ENCODE data around the gene RAB5IF. TPM values are rescaled to one million over a fixed set of nuclear protein-coding genes. Genes with fewer than 3 reads are reported as not detected.
"Not testable (repeated sequence)": the region's sequence is repeated elsewhere in the genome, so short reads cannot be mapped to it uniquely, and the experiment has no call there.

Gene RAB5IF
- total RNA-seq, 2 experiments from 2014 or later, result 108 to 109 TPM

- ATAC-seq, result no peak
- POLR2A ChIA-PET, result interaction anchor here (1.0 to 2.1 kb wide), 2 partner anchors 13 to 50 kb away, joined by 3 to 10 read pairs; partner anchors contain the start of gene SLA2
- Mint-ChIP-seq H3K36me3 (ENCODE audit: low read depth) (peaks cover 76% of the 10 kb centered on the region), H3K4me1 (ENCODE audit: low read depth) (peaks cover 70% of the 10 kb centered on the region), H3K9me3 (ENCODE audit: insufficient read depth) (no peaks in the 10 kb centered on the region), H3K4me3 (no peak overlapping the region), H3K27ac (peak overlapping the region; percentile 96), H3K27me3 (ENCODE audit: low read depth) (no peaks in the 10 kb centered on the region)
- DNase-seq, result no peak
- CTCF ChIA-PET, result interaction anchor here (1.2 to 2.0 kb wide), 2 partner anchors 14 kb away, joined by 5 to 9 read pairs; partner anchors contain the start of gene SLA2
Measured at GRCh38 chr20:36631646-36632045, 26.1 kb downstream of the RAB5IF start.

GRCh38 chr20:36632147-36632486 is 26.5 kb downstream of the RAB5IF start:
- H3K9me3 Mint-ChIP-seq (ENCODE audit: insufficient read depth), result no peaks in the 10 kb centered on the region
- no peak overlapping the region for H3K4me3 Mint-ChIP-seq
- H3K36me3 Mint-ChIP-seq (ENCODE audit: low read depth), result peaks cover 74% of the 10 kb centered on the region
- H3K27ac Mint-ChIP-seq, result peak overlapping the region; percentile 96
- DNase-seq, result no peak
- ChIA-PET CTCF (interaction anchor here (1.2 kb wide), 1 partner anchor 13 kb away, joined by 5 read pairs; the partner anchor contains the start of gene SLA2), POLR2A (interaction anchor here (0.8 to 2.1 kb wide), 3 partner anchors 11 to 49 kb away, joined by 3 to 10 read pairs (median 3); partner anchors contain the start of gene SLA2)
- no peaks in the 10 kb centered on the region for H3K27me3 Mint-ChIP-seq (ENCODE audit: low read depth)
- peaks cover 73% of the 10 kb centered on the region for H3K4me1 Mint-ChIP-seq (ENCODE audit: low read depth)
- no peak for ATAC-seq

- no peaks in the 10 kb centered on the region for H3K27me3 Mint-ChIP-seq (ENCODE audit: low read depth)
- ChIA-PET CTCF (interaction anchor here (1.2 kb wide), 1 partner anchor 13 kb away, joined by 5 read pairs; the partner anchor contains the start of gene SLA2), POLR2A (interaction anchor here (0.8 to 2.1 kb wide), 4 partner anchors 10 to 49 kb away, joined by 3 to 10 read pairs (median 4); partner anchors contain the start of gene SLA2)
- H3K27ac Mint-ChIP-seq, result peak overlapping the region; percentile 96
- peaks cover 73% of the 10 kb centered on the region for H3K36me3 Mint-ChIP-seq (ENCODE audit: low read depth)
- H3K9me3 Mint-ChIP-seq (ENCODE audit: insufficient read depth), result no peaks in the 10 kb centered on the region
- H3K4me3 Mint-ChIP-seq, result no peak overlapping the region
- no peak for DNase-seq
- no peak for ATAC-seq
- H3K4me1 Mint-ChIP-seq (ENCODE audit: low read depth), result peaks cover 70% of the 10 kb centered on the region
Measured at GRCh38 chr20:36632487-36633284, 27.1 kb downstream of the RAB5IF start.

- H3K4me1 Mint-ChIP-seq (ENCODE audit: low read depth), result peaks cover 66% of the 10 kb centered on the region
- POLR2A ChIA-PET, result interaction anchor here (0.5 to 2.1 kb wide), 5 partner anchors 10 to 508 kb away, joined by 3 to 10 read pairs (median 4); partner anchors contain the start of gene SLA2
- H3K9me3 Mint-ChIP-seq (ENCODE audit: insufficient read depth), result no peaks in the 10 kb centered on the region
- H3K4me3 Mint-ChIP-seq, result no peak overlapping the region
- no peaks in the 10 kb centered on the region for H3K27me3 Mint-ChIP-seq (ENCODE audit: low read depth)
- ATAC-seq (no peak), DNase-seq (no peak)
- H3K36me3 Mint-ChIP-seq (ENCODE audit: low read depth), result peaks cover 73% of the 10 kb centered on the region
- peak overlapping the region; percentile 60 for H3K27ac Mint-ChIP-seq
- CTCF ChIA-PET, result no interaction called here
Measured at GRCh38 chr20:36633285-36633772, 27.8 kb downstream of the RAB5IF start.

- peaks cover 79% of the 10 kb centered on the region for H3K36me3 Mint-ChIP-seq (ENCODE audit: low read depth)
- H3K27ac Mint-ChIP-seq, result peak overlapping the region; percentile 85
- no peaks in the 10 kb centered on the region for H3K27me3 Mint-ChIP-seq (ENCODE audit: low read depth)
- DNase-seq (no peak), ATAC-seq (no peak)
- peaks cover 56% of the 10 kb centered on the region for H3K4me1 Mint-ChIP-seq (ENCODE audit: low read depth)
- ChIA-PET POLR2A (interaction anchor here (0.6 to 1.6 kb wide), 5 partner anchors 10 to 1229 kb away, joined by 3 to 5 read pairs (median 4); partner anchors contain the start of gene SLA2), CTCF (no interaction called here)
- H3K9me3 Mint-ChIP-seq (ENCODE audit: insufficient read depth), result no peaks in the 10 kb centered on the region
- H3K4me3 Mint-ChIP-seq, result no peak overlapping the region
Measured at GRCh38 chr20:36634342-36634741, 28.8 kb downstream of the RAB5IF start.

- not testable (repeated sequence) for ATAC-seq
Measured at GRCh38 chr20:36638876-36639400, 33.4 kb downstream of the RAB5IF start.

GRCh38 chr20:36641506-36641843 is 35.9 kb downstream of the RAB5IF start:
- ChIA-PET CTCF (interaction anchor here (1.7 kb wide), 1 partner anchor 13 kb away, joined by 4 read pairs; no protein-coding TSS in a partner anchor), POLR2A (interaction anchor here (1.2 kb wide), 1 partner anchor 11 kb away, joined by 4 read pairs; no protein-coding TSS in a partner anchor)
- H3K9me3 Mint-ChIP-seq (ENCODE audit: insufficient read depth), result no peaks in the 10 kb centered on the region
- ATAC-seq, result no peak
- no peak overlapping the region for H3K4me3 Mint-ChIP-seq
- DNase-seq, result no peak
- no peaks in the 10 kb centered on the region for H3K27me3 Mint-ChIP-seq (ENCODE audit: low read depth)
- peaks cover 45% of the 10 kb centered on the region for H3K4me1 Mint-ChIP-seq (ENCODE audit: low read depth)
- H3K27ac Mint-ChIP-seq, result peak overlapping the region; percentile 79
- peaks cover 81% of the 10 kb centered on the region for H3K36me3 Mint-ChIP-seq (ENCODE audit: low read depth)

More at GRCh38 chr20:36638876-36639400, 33.4 kb downstream of the RAB5IF start:
- DNase-seq; H3K9me3 Mint-ChIP-seq (ENCODE audit: insufficient read depth); H3K27ac Mint-ChIP-seq; H3K4me3 Mint-ChIP-seq; POLR2A ChIA-PET; H3K27me3 Mint-ChIP-seq (ENCODE audit: low read depth); CTCF ChIA-PET: not testable (repeated sequence)
- Mint-ChIP-seq H3K4me1 (ENCODE audit: low read depth) (peaks cover 48% of the 10 kb centered on the region), H3K36me3 (ENCODE audit: low read depth) (peaks cover 77% of the 10 kb centered on the region)

GRCh38 chr20:36642136-36642535 is 36.6 kb downstream of the RAB5IF start:
- Mint-ChIP-seq H3K27me3 (ENCODE audit: low read depth) (no peaks in the 10 kb centered on the region), H3K36me3 (ENCODE audit: low read depth) (peaks cover 80% of the 10 kb centered on the region), H3K27ac (peak overlapping the region; percentile 86), H3K4me1 (ENCODE audit: low read depth) (peaks cover 48% of the 10 kb centered on the region), H3K4me3 (peak overlapping the region; percentile 99), H3K9me3 (ENCODE audit: insufficient read depth) (no peaks in the 10 kb centered on the region)
- DNase-seq, result no peak
- ChIA-PET POLR2A (interaction anchor here (0.7 to 4.3 kb wide), 5 partner anchors 10 to 37 kb away, joined by 3 to 42 read pairs (median 4); partner anchors contain the start of gene RAB5IF), CTCF (interaction anchor here (0.7 to 3.1 kb wide), 5 partner anchors 12 to 132 kb away, joined by 3 to 13 read pairs (median 4); partner anchors contain the start of genes DSN1 and RAB5IF)
- ATAC-seq, result no peak

GRCh38 chr20:36644032-36644705 is 38.6 kb downstream of the RAB5IF start:
- H3K27ac Mint-ChIP-seq, result peak overlapping the region; percentile 93
- no peaks in the 10 kb centered on the region for H3K27me3 Mint-ChIP-seq (ENCODE audit: low read depth)
- POLR2A ChIA-PET, result interaction anchor here (0.6 to 4.3 kb wide), 9 partner anchors 10 to 192 kb away, joined by 3 to 42 read pairs (median 10); partner anchors contain the start of genes RAB5IF and TGIF2
- peaks cover 64% of the 10 kb centered on the region for H3K36me3 Mint-ChIP-seq (ENCODE audit: low read depth)
- ATAC-seq (peak; percentile 81), DNase-seq (peak; percentile 81)
- H3K4me3 Mint-ChIP-seq, result peak overlapping the region; percentile 99
- H3K4me1 Mint-ChIP-seq (ENCODE audit: low read depth), result peaks cover 50% of the 10 kb centered on the region
- CTCF ChIA-PET, result interaction anchor here (0.9 to 4.8 kb wide), 15 partner anchors 13 to 223 kb away, joined by 3 to 43 read pairs (median 5); partner anchors contain the start of genes DSN1 and RAB5IF
- H3K9me3 Mint-ChIP-seq (ENCODE audit: insufficient read depth), result no peaks in the 10 kb centered on the region

- POLR2A ChIA-PET, result interaction anchor here (1.9 to 4.3 kb wide), 7 partner anchors 10 to 191 kb away, joined by 5 to 42 read pairs (median 16); partner anchors contain the start of genes RAB5IF and TGIF2
- Mint-ChIP-seq H3K4me3 (peak overlapping the region; percentile 99), H3K36me3 (ENCODE audit: low read depth) (peaks cover 61% of the 10 kb centered on the region), H3K27ac (peak overlapping the region; percentile 93), H3K27me3 (ENCODE audit: low read depth) (no peaks in the 10 kb centered on the region), H3K4me1 (ENCODE audit: low read depth) (peaks cover 51% of the 10 kb centered on the region), H3K9me3 (ENCODE audit: insufficient read depth) (no peaks in the 10 kb centered on the region)
- CTCF ChIA-PET, result interaction anchor here (0.9 to 4.8 kb wide), 14 partner anchors 12 to 222 kb away, joined by 3 to 43 read pairs (median 5); partner anchors contain the start of genes DSN1 and RAB5IF
- ATAC-seq, result peak; percentile 42
- peak; percentile 49 for DNase-seq
Measured at GRCh38 chr20:36644706-36645095, 39.1 kb downstream of the RAB5IF start.

GRCh38 chr20:36645353-36645752 is 39.8 kb downstream of the RAB5IF start:
- CTCF ChIA-PET, result interaction anchor here (0.8 to 4.8 kb wide), 17 partner anchors 10 to 167 kb away, joined by 3 to 43 read pairs (median 5); partner anchors contain the start of genes DSN1, NDRG3 and RAB5IF
- Mint-ChIP-seq H3K27me3 (ENCODE audit: low read depth) (no peaks in the 10 kb centered on the region), H3K4me1 (ENCODE audit: low read depth) (peaks cover 51% of the 10 kb centered on the region), H3K9me3 (ENCODE audit: insufficient read depth) (no peaks in the 10 kb centered on the region), H3K4me3 (peak overlapping the region; percentile 99), H3K27ac (peak overlapping the region; percentile 93), H3K36me3 (ENCODE audit: low read depth) (peaks cover 55% of the 10 kb centered on the region)
- POLR2A ChIA-PET, result interaction anchor here (0.8 to 4.3 kb wide), 16 partner anchors 11 to 595 kb away, joined by 3 to 42 read pairs (median 6); partner anchors contain the start of genes RAB5IF and TGIF2
- peak; percentile 9 for ATAC-seq
- DNase-seq, result no peak
